ENCODE data around the gene SETBP1.

Gene SETBP1

DNA sequence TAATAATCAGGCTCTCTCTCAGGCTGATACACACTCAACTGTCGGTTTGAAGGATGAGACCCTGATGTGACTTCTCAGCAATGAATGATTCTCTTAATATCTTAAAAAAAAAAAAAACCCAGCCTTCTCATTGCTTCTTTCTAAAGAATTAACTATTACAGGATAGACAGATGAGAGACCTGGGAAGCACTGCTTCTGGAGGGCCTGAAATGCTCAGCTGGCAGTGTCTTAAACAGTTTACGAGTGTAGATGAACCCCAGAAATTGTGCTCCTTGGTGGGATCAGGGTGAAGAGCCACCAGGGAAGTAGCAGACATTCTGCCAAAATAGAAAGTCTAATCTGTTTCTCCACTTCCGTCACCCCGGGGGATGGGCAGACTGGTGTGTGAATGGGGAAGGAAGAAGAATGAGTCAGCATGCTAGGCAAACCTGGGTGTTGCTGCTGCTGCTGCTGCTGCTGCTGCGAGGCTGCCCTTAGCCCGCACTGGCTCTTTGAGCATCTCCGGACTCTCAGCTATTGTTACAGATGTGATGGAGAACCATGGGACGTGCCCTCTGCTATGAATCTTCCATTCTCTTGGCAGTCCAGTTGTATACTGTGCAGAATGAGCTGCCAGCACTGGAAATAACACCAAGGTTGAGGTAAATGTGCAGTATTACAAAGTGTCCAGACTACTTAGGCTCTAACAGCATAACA is 158.4 kb downstream of the SETBP1 start:
- H3K4me3 ChIP-seq (ENCODE audit: low read depth, low read length), result no peak overlapping the region
- H3K27me3 ChIP-seq (replicated peaks), result no peaks in the 10 kb centered on the region
- no peaks in the 10 kb centered on the region for H3K36me3 ChIP-seq (replicated peaks)
- in situ Hi-C loops (cut with HindIII; ENCODE audit: low pct_ligation_motif_present, low sequenced_read_pairs), result no loop called here
- H3K27ac ChIP-seq, result no peak overlapping the region
- TF ChIP-seq, protein P1, sequence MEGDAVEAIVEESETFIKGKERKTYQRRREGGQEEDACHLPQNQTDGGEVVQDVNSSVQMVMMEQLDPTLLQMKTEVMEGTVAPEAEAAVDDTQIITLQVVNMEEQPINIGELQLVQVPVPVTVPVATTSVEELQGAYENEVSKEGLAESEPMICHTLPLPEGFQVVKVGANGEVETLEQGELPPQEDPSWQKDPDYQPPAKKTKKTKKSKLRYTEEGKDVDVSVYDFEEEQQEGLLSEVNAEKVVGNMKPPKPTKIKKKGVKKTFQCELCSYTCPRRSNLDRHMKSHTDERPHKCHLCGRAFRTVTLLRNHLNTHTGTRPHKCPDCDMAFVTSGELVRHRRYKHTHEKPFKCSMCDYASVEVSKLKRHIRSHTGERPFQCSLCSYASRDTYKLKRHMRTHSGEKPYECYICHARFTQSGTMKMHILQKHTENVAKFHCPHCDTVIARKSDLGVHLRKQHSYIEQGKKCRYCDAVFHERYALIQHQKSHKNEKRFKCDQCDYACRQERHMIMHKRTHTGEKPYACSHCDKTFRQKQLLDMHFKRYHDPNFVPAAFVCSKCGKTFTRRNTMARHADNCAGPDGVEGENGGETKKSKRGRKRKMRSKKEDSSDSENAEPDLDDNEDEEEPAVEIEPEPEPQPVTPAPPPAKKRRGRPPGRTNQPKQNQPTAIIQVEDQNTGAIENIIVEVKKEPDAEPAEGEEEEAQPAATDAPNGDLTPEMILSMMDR (IDR thresholded peaks at IDR 0.05; ENCODE audit: low read depth, low read length, missing control alignments), result no peak
- peak; percentile 12 for DNase-seq

DNA sequence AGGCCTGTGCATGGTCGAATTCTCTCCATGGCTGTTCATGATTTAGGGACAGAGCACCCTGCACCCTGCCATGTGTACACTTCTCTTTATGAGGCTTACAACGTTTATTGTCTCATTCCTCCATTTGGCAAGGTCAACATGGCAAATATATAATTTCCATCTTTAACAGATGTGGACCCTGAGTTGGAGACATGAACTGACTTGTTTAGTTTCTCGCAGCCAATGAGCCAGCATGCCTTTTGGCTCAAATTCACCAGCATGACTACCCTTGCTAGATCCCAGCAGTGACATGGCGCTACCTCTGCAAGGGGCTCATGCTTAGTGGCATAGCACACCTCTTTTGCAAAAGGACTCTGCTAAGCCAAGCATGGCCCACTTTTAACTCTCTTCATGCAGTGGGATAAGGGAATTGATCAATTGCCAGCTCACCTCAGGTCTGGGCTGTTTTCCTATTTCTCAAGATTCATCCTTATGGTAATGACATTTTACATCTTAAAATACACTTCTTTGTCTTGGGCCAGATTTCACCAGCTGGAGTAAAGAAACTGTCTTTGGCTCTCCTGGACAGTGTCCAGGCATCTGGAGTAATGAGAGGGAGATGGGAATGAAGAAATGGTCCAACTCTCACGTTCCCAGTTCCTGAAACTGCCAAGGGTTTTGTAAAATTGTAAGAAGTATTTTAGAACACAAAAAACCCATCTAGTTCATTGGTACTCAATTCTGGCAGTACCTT is 159.5 kb downstream of the SETBP1 start:
- Histone ChIP-seq H3K27ac (no peak overlapping the region), H3K27me3 (replicated peaks) (no peaks in the 10 kb centered on the region), H3K36me3 (replicated peaks) (no peaks in the 10 kb centered on the region), H3K4me3 (ENCODE audit: low read depth, low read length) (no peak overlapping the region)
- no peak for DNase-seq
- TF ChIP-seq, protein P1 (IDR thresholded peaks at IDR 0.05; ENCODE audit: low read depth, low read length, missing control alignments), result no peak
- in situ Hi-C loops (cut with HindIII; ENCODE audit: low pct_ligation_motif_present, low sequenced_read_pairs), result no loop called here

DNA sequence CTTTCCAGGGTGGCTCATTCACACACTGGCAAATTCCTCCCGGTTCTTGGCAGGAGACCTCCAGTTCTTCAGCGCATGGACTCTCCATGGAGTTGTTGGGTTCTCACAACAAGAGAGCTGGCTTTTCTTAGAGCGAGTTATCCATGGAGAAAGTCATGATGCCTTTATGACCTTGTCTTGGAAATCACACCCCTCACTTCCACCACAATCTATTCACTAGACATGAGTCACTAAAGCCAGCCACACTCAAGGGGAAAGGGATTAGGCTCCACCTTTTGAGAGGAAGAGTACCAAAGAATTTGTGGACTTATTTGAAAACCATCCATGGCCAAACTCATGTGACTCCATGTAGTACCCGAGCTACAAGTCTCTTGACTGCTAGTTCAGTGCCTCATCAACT is 160.5 kb downstream of the SETBP1 start:
- H3K27me3 ChIP-seq (replicated peaks), result no peaks in the 10 kb centered on the region
- in situ Hi-C loops (cut with HindIII; ENCODE audit: low pct_ligation_motif_present, low sequenced_read_pairs), result no loop called here
- TF ChIP-seq, protein P1 (IDR thresholded peaks at IDR 0.05; ENCODE audit: low read depth, low read length, missing control alignments), result no peak
- H3K36me3 ChIP-seq (replicated peaks), result no peaks in the 10 kb centered on the region
- DNase-seq, result peak; percentile 9
- H3K4me3 ChIP-seq (ENCODE audit: low read depth, low read length), result no peak overlapping the region
- H3K27ac ChIP-seq, result no peak overlapping the region

DNA sequence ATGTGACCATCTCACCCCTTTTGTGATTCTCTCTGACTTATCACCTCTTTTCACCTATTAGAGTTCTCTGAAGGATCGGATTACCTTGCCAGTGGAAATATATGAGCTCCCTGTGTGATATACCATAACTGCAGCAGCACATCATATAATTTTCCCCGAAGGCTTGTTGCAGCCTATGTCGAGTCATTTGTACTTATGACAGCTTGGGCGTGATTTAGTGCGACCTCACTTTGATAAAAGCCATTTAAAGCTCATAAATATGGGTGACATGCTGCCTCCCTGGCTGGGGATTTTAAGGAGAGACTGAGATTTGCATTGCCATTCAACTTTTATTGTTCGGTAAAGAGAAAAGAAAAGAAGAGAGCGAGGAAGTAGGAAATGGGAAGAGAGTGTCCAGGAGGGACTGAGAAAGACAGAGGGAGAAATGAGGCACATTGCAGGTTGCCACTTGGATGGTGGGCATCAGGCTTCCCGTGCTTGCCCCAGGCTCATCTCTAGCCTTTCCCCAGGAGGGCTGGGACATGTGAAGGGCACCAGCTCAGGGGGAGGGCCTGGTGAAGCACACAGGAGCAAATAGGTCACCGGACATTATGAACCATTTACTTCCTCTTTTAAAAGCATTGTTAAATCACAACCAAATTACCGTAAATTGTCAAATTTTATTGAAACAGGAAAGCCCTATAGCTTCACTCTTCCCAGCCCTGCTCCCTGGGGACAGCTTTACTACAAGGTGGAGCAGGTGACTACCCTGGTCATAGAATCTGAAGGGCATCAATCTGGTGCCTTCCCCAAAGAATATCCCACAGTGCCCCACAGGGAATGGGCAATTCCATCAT is 161.3 kb downstream of the SETBP1 start:
- no peak overlapping the region for H3K4me3 ChIP-seq (ENCODE audit: low read depth, low read length)
- H3K27me3 ChIP-seq (replicated peaks), result no peaks in the 10 kb centered on the region
- H3K36me3 ChIP-seq (replicated peaks), result no peaks in the 10 kb centered on the region
- no peak overlapping the region for H3K27ac ChIP-seq
- in situ Hi-C loops (cut with HindIII; ENCODE audit: low pct_ligation_motif_present, low sequenced_read_pairs), result no loop called here
- TF ChIP-seq, protein P1 (IDR thresholded peaks at IDR 0.05; ENCODE audit: low read depth, low read length, missing control alignments), result no peak
- DNase-seq, result no peak

DNA sequence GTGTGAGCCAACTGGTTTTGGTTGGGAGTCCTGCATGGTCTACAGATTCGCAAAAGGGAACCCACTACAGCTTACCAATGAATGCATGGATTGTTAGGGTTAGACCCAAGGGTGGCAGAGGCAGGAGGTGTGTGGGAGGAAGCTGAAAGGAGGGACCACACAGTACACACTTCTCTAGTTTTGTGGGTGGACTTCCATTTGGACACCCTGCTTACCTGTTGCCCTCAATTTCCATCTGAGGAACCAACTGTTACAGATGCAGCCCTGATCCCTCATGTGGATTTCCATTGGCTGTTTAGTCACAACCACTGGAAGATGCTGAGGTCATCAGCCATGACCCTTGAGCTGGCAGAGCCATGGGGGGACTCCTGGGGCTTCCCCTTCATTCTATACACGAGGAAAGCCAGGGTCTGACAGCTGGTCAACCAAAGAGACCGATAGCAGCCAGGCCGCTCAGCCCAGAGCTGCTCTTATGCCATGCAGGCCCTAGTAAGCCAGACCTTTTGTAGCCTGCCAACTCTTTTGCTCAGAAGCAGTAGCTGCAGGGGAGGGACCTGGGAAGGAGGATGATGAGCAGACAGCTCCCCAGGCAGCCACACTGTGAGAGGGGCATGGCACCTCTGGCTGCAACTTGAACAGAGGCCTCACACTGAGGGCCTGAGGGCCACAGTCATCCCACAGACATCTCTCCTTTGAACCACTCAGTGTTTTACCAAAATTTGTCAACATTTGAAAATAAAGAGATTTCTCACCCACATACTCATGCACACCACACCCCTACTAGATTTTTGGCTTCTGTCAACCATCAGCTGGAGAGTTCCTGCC is 162.1 kb downstream of the SETBP1 start:
- no peak overlapping the region for H3K27ac ChIP-seq
- no peak overlapping the region for H3K4me3 ChIP-seq (ENCODE audit: low read depth, low read length)
- TF ChIP-seq, protein P1 (IDR thresholded peaks at IDR 0.05; ENCODE audit: low read depth, low read length, missing control alignments), result no peak
- H3K27me3 ChIP-seq (replicated peaks), result no peaks in the 10 kb centered on the region
- DNase-seq, result no peak
- no peaks in the 10 kb centered on the region for H3K36me3 ChIP-seq (replicated peaks)
- in situ Hi-C loops (cut with HindIII; ENCODE audit: low pct_ligation_motif_present, low sequenced_read_pairs), result no loop called here
